ENCODE measurements around the gene CLDN15.
"Not testable (repeated sequence)": the region's sequence is repeated elsewhere in the genome, so short reads cannot be mapped to it uniquely, and the experiment has no call there.

Gene CLDN15

DNA sequence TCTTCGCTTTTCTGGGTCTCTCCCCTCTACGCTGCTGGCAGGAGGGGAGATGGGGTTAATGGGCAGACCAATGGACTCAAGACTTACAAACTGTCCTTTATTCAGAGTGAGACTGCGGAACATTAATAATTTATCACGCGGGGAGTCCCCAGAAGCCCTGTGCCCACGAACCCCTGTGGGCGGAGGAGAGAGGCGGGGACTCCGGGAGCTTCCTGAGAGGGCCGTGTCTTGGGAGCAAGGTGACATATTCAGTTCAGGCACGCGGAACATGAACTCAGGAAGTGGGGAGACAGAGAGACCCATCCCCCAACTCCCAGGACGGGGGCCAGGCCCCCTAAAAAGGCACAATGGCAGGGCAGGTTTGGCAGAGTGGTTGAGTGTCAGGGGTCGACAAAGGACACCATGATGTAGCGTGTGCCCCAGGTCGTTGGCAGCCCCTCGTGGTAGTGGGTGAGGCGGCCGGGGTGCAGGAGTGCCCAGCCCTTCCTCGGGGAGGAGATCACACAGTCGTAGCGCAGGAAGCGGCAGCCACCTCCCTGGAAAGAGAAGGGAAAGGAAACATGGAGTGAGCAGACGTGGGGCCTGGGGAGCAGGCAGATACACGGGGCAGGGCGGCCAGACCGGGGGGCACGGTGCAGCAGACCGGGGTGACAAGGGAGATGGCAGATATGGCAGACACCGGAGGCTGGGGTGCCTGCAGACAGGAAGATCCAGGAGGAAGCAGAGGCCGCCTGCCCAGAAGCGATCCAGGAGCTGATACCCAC lies 31.5 kb downstream of the CLDN15 start:
- H3K4me3 ChIP-seq (ENCODE audit: control insufficient read depth, low read depth, low read length): no peak overlapping the region
- DNase-seq (ENCODE audit: low read depth): no peak
- TF ChIP-seq, protein P1, sequence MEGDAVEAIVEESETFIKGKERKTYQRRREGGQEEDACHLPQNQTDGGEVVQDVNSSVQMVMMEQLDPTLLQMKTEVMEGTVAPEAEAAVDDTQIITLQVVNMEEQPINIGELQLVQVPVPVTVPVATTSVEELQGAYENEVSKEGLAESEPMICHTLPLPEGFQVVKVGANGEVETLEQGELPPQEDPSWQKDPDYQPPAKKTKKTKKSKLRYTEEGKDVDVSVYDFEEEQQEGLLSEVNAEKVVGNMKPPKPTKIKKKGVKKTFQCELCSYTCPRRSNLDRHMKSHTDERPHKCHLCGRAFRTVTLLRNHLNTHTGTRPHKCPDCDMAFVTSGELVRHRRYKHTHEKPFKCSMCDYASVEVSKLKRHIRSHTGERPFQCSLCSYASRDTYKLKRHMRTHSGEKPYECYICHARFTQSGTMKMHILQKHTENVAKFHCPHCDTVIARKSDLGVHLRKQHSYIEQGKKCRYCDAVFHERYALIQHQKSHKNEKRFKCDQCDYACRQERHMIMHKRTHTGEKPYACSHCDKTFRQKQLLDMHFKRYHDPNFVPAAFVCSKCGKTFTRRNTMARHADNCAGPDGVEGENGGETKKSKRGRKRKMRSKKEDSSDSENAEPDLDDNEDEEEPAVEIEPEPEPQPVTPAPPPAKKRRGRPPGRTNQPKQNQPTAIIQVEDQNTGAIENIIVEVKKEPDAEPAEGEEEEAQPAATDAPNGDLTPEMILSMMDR (IDR thresholded peaks at IDR 0.05; ENCODE audit: control insufficient read depth, insufficient read depth, low read depth, low read length, missing control alignments): no peak

GRCh38 chr7:101203740-101204738 lies 33.6 kb downstream of the CLDN15 start:
- DNase-seq (ENCODE audit: low read depth); H3K4me3 ChIP-seq (ENCODE audit: control insufficient read depth, low read depth, low read length): not testable (repeated sequence)

DNA sequence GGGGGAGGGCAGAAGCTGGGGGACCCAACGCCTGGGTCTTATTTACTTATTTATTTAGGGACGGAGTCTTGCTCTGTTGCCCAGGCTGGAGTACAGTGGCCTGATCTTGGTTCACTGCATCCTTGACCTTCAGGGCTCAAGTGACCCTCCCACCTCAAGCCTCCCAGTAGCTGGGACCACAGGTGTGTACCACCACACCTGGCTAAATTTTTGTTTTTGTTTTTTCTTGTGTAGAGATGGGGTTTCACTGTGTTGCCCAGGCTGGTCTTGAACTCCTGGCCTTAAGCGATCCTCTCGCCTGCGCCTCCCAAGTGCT lies 35.0 kb downstream of the CLDN15 start:
- H3K4me3 ChIP-seq (ENCODE audit: control insufficient read depth, low read depth, low read length): no peak overlapping the region
- no peak for DNase-seq (ENCODE audit: low read depth)
- TF ChIP-seq, protein P1 (IDR thresholded peaks at IDR 0.05; ENCODE audit: control insufficient read depth, insufficient read depth, low read depth, low read length, missing control alignments): no peak

GRCh38 chr7:101201695-101202602 lies 35.7 kb downstream of the CLDN15 start:
- DNase-seq (ENCODE audit: low read depth): no peak
- H3K4me3 ChIP-seq (ENCODE audit: control insufficient read depth, low read depth, low read length): no peak overlapping the region; the same call in 1 of the 2 replicates
- TF ChIP-seq, protein P1 (IDR thresholded peaks at IDR 0.05; ENCODE audit: control insufficient read depth, insufficient read depth, low read depth, low read length, missing control alignments): no peak

- no peak for DNase-seq (ENCODE audit: low read depth)
- H3K4me3 ChIP-seq (ENCODE audit: control insufficient read depth, low read depth, low read length): no peak within 1 kb of the TSS; the same call in 1 of the 2 replicates
- TF ChIP-seq, protein P1 (IDR thresholded peaks at IDR 0.05; ENCODE audit: control insufficient read depth, insufficient read depth, low read depth, low read length, missing control alignments): no peak
Observed at GRCh38 chr7:101200862-101201599, 36.6 kb downstream of the CLDN15 start, which contains the start of gene MOGAT3. MOGAT3 (minus strand) TSS chr7:101201036; CDS start chr7:101200854, 182 bp downstream.

DNA sequence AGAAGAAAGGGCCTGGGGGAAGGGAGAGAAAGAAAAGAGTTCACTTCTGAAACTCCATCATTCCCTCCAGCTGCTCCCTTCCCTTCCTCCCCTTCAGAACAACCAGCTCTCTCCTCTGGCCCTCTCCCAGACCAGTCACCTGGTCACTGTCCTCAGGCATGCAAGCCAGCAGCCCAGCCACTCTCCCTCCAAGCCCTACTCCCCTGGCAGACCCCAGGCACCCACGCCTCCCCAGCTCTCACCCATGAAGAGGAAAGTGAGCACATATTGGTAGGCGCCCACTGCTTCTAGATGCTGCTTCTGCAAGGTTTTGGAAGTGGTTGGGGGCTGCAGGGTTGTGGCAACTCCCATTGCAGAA lies 37.1 kb downstream of the CLDN15 start:
- TF ChIP-seq, protein P1 (IDR thresholded peaks at IDR 0.05; ENCODE audit: control insufficient read depth, insufficient read depth, low read depth, low read length, missing control alignments): no peak
- H3K4me3 ChIP-seq (ENCODE audit: control insufficient read depth, low read depth, low read length): no peak overlapping the region
- DNase-seq (ENCODE audit: low read depth): no peak

DNA sequence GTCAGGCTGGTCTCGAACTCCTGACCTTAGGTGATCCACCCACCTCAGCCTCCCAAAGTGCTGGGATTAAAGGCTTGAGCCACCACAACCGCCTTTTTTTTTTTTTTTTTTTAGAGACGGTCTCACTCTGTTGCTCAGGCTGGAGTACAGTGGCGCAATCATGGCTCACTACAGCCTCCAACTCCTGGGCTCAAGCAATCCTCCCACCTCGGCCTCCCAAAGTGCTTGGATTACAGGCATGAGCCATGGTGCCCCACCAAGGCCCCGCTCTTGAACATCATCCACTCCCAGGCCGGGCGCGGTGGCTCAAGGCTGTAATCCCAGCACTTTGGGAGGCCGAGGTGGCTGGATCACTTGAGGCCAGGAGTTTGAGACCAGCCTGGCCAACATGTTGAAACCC lies 38.1 kb downstream of the CLDN15 start:
- H3K4me3 ChIP-seq (ENCODE audit: control insufficient read depth, low read depth, low read length); DNase-seq (ENCODE audit: low read depth): not testable (repeated sequence)

Measured in AG09309 (cell line).